Activated naive CD4-positive, alpha-beta T cell treated with anti-CD3 and anti-CD28 coated beads for 36 hours (primary cell): ENCODE measurements around the gene EPHA6. TPM values are rescaled to one million over a fixed set of nuclear protein-coding genes. Genes with fewer than 3 reads are reported as not detected.

Source experiments
- CTCF ChIA-PET: fragments of 350-600 bp; sonication (Branson Sonifier 250); formaldehyde crosslinking; loops from one replicate; lab custom pipeline; 2021; ENCODE audit warnings: antibody characterized with exemption; lab: Charles Lee
- DNase-seq: peaks from one replicate; pipeline ENCODE4 v3.0.0-alpha.2; 2020
- H3K27ac Mint-ChIP-seq: one replicate; pipeline ENCODE4 v1.8.0; 2021; ENCODE audit warnings: mild to moderate bottlenecking, mixed read lengths
- H3K27me3 Mint-ChIP-seq: one replicate; pipeline ENCODE4 v1.8.0; 2021; ENCODE audit warnings: low read depth, mixed read lengths
- H3K36me3 Mint-ChIP-seq: one replicate; pipeline ENCODE4 v1.8.0; 2021; ENCODE audit warnings: low read depth, mixed read lengths
- H3K4me1 Mint-ChIP-seq: one replicate; pipeline ENCODE4 v1.8.0; 2021; ENCODE audit warnings: low read depth, mixed read lengths
- H3K4me3 Mint-ChIP-seq: one replicate; pipeline ENCODE4 v1.8.0; 2021; ENCODE audit warnings: mild to moderate bottlenecking, moderate library complexity, mixed read lengths
- H3K9me3 Mint-ChIP-seq: one replicate; pipeline ENCODE4 v1.8.0; 2021; ENCODE audit warnings: mixed read lengths
- intact Hi-C: fragments of 100-400 bp; cut with micrococcal nuclease; formaldehyde crosslinking; loops from one replicate; pipeline ENCODE4 v1.15.1; 2023
- total RNA-seq, 2 experiments: library from RNA; stranded (reverse); gene quantifications; one replicate each; pipeline ENCODE4 v1.2.3, GENCODE V29; 2021

Gene EPHA6
- total RNA-seq, 2 experiments from 2014 or later = not detected

- Mint-ChIP-seq H3K36me3 (no peaks in the 10 kb centered on the region), H3K4me3 (no peak overlapping the region)
These were observed 29.3 kb downstream of the EPHA6 start for GRCh38 chr3:96843505-96844203.

GRCh38 chr3:96844204-96844514 lies 29.8 kb downstream of the EPHA6 start:
- intact Hi-C loops = no loop called here
- no peak overlapping the region for H3K4me3 Mint-ChIP-seq
- CTCF ChIA-PET = no interaction called here

More at GRCh38 chr3:96843505-96844203, 29.3 kb downstream of the EPHA6 start:
- no peaks in the 10 kb centered on the region for H3K27me3 Mint-ChIP-seq
- DNase-seq = no peak
- H3K27ac Mint-ChIP-seq = no peak overlapping the region
- intact Hi-C loops = no loop called here
- CTCF ChIA-PET = no interaction called here
- H3K4me1 Mint-ChIP-seq = no peaks in the 10 kb centered on the region
- H3K9me3 Mint-ChIP-seq = no peaks in the 10 kb centered on the region

GRCh38 chr3:96852849-96853248 lies 38.5 kb downstream of the EPHA6 start:
- intact Hi-C loops = no loop called here
- no peaks in the 10 kb centered on the region for H3K36me3 Mint-ChIP-seq

More at GRCh38 chr3:96844204-96844514, 29.8 kb downstream of the EPHA6 start:
- H3K9me3 Mint-ChIP-seq = no peaks in the 10 kb centered on the region
- H3K27ac Mint-ChIP-seq = no peak overlapping the region
- H3K4me1 Mint-ChIP-seq = no peaks in the 10 kb centered on the region
- H3K36me3 Mint-ChIP-seq = no peaks in the 10 kb centered on the region
- H3K27me3 Mint-ChIP-seq = no peaks in the 10 kb centered on the region
- no peak for DNase-seq

GRCh38 chr3:96860882-96861281 lies 46.5 kb downstream of the EPHA6 start:
- Mint-ChIP-seq H3K27me3 (no peaks in the 10 kb centered on the region), H3K27ac (no peak overlapping the region)

More at GRCh38 chr3:96852849-96853248, 38.5 kb downstream of the EPHA6 start:
- DNase-seq = no peak
- Mint-ChIP-seq H3K9me3 (no peaks in the 10 kb centered on the region), H3K27ac (no peak overlapping the region), H3K27me3 (no peaks in the 10 kb centered on the region), H3K4me1 (no peaks in the 10 kb centered on the region), H3K4me3 (no peak overlapping the region)
- CTCF ChIA-PET = interaction anchor here (0.6 to 0.7 kb wide), 2 partner anchors 29 to 1272 kb away, joined by 3 to 4 read pairs; no protein-coding TSS in a partner anchor

GRCh38 chr3:96863129-96863740 lies 48.8 kb downstream of the EPHA6 start:
- Mint-ChIP-seq H3K4me1 (no peaks in the 10 kb centered on the region), H3K36me3 (no peaks in the 10 kb centered on the region), H3K4me3 (no peak overlapping the region), H3K27me3 (no peaks in the 10 kb centered on the region), H3K27ac (no peak overlapping the region), H3K9me3 (no peaks in the 10 kb centered on the region)
- peak; percentile 36 for DNase-seq
- intact Hi-C loops = loop anchor here (1.0 to 5.0 kb wide), 3 partner anchors 795 to 1159 kb away; no protein-coding TSS in a partner anchor
- CTCF ChIA-PET = interaction anchor here (0.7 kb wide), 1 partner anchor 518 kb away, joined by 3 read pairs; no protein-coding TSS in a partner anchor

More at GRCh38 chr3:96860882-96861281, 46.5 kb downstream of the EPHA6 start:
- H3K4me1 Mint-ChIP-seq = no peaks in the 10 kb centered on the region
- DNase-seq = no peak
- CTCF ChIA-PET = no interaction called here
- no peaks in the 10 kb centered on the region for H3K9me3 Mint-ChIP-seq
- H3K4me3 Mint-ChIP-seq = no peak overlapping the region
- no peaks in the 10 kb centered on the region for H3K36me3 Mint-ChIP-seq
- intact Hi-C loops = loop anchor here (5.0 kb wide), 1 partner anchor 1161 kb away; no protein-coding TSS in a partner anchor

GRCh38 chr3:96865605-96866004 lies 51.2 kb downstream of the EPHA6 start:
- Mint-ChIP-seq H3K27me3 (no peaks in the 10 kb centered on the region), H3K4me1 (no peaks in the 10 kb centered on the region), H3K9me3 (no peaks in the 10 kb centered on the region), H3K4me3 (no peak overlapping the region), H3K36me3 (no peaks in the 10 kb centered on the region), H3K27ac (no peak overlapping the region)
- no peak for DNase-seq
- CTCF ChIA-PET = interaction anchor here (0.6 to 0.7 kb wide), 2 partner anchors 16 to 817 kb away, joined by 3 read pairs; no protein-coding TSS in a partner anchor
- intact Hi-C loops = no loop called here

GRCh38 chr3:96869316-96869715 lies 54.9 kb downstream of the EPHA6 start:
- CTCF ChIA-PET = no interaction called here
- Mint-ChIP-seq H3K36me3 (no peaks in the 10 kb centered on the region), H3K4me3 (no peak overlapping the region), H3K4me1 (no peaks in the 10 kb centered on the region), H3K27ac (no peak overlapping the region), H3K27me3 (no peaks in the 10 kb centered on the region), H3K9me3 (no peaks in the 10 kb centered on the region)
- intact Hi-C loops = no loop called here
- no peak for DNase-seq

- no peaks in the 10 kb centered on the region for H3K4me1 Mint-ChIP-seq
- intact Hi-C loops = no loop called here
- no peak overlapping the region for H3K27ac Mint-ChIP-seq
- CTCF ChIA-PET = no interaction called here
- H3K4me3 Mint-ChIP-seq = no peak overlapping the region
- H3K27me3 Mint-ChIP-seq = no peaks in the 10 kb centered on the region
- DNase-seq = no peak
- no peaks in the 10 kb centered on the region for H3K36me3 Mint-ChIP-seq
- peaks cover 4% of the 10 kb centered on the region for H3K9me3 Mint-ChIP-seq
These were observed 63.1 kb downstream of the EPHA6 start for GRCh38 chr3:96877510-96877909.

GRCh38 chr3:96900031-96900430 lies 85.6 kb downstream of the EPHA6 start:
- H3K4me1 Mint-ChIP-seq = no peaks in the 10 kb centered on the region
- no peak overlapping the region for H3K27ac Mint-ChIP-seq
- no peak overlapping the region for H3K4me3 Mint-ChIP-seq
- CTCF ChIA-PET = no interaction called here
- no peaks in the 10 kb centered on the region for H3K36me3 Mint-ChIP-seq
- intact Hi-C loops = no loop called here
- H3K9me3 Mint-ChIP-seq = peaks cover 2% of the 10 kb centered on the region
- no peaks in the 10 kb centered on the region for H3K27me3 Mint-ChIP-seq
- no peak for DNase-seq

- Mint-ChIP-seq H3K27ac (no peak overlapping the region), H3K4me3 (no peak overlapping the region), H3K4me1 (no peaks in the 10 kb centered on the region), H3K9me3 (peaks cover 2% of the 10 kb centered on the region), H3K36me3 (no peaks in the 10 kb centered on the region), H3K27me3 (no peaks in the 10 kb centered on the region)
- no peak for DNase-seq
- intact Hi-C loops = no loop called here
- CTCF ChIA-PET = no interaction called here
These were observed 86.2 kb downstream of the EPHA6 start for GRCh38 chr3:96900566-96900965.

GRCh38 chr3:96915445-96915844 lies 101.1 kb downstream of the EPHA6 start:
- Mint-ChIP-seq H3K27ac (no peak overlapping the region), H3K27me3 (no peaks in the 10 kb centered on the region), H3K36me3 (no peaks in the 10 kb centered on the region), H3K4me1 (no peaks in the 10 kb centered on the region), H3K9me3 (peaks cover 2% of the 10 kb centered on the region), H3K4me3 (no peak overlapping the region)
- DNase-seq = no peak
- intact Hi-C loops = no loop called here
- CTCF ChIA-PET = no interaction called here

GRCh38 chr3:96931119-96931862 lies 116.9 kb downstream of the EPHA6 start:
- intact Hi-C loops = no loop called here
- no peak for DNase-seq
- Mint-ChIP-seq H3K36me3 (no peaks in the 10 kb centered on the region), H3K27ac (no peak overlapping the region), H3K27me3 (no peaks in the 10 kb centered on the region), H3K4me3 (no peak overlapping the region), H3K9me3 (peaks cover 23% of the 10 kb centered on the region), H3K4me1 (no peaks in the 10 kb centered on the region)
- CTCF ChIA-PET = no interaction called here
